ENCODE measurements around the gene KRT76.

The KRT76 gene

GRCh38 chr12:52811191-52812072, 34.3 kb upstream of the KRT76 start:
- TF ChIP-seq MAX (IDR thresholded peaks at IDR 0.05; ENCODE audit: low read depth, low read length) (no peak), MYC (IDR thresholded peaks at IDR 0.05; ENCODE audit: low read depth, low read length) (no peak), POLR2A (IDR thresholded peaks at IDR 0.05; ENCODE audit: extremely low read depth, insufficient read length) (no peak), CTCF (IDR thresholded peaks at IDR 0.05; ENCODE audit: low read depth, low read length) (no peak)
- no peak for DNase-seq (ENCODE audit: low read depth)
- no peak overlapping the region for H3K4me3 ChIP-seq (ENCODE audit: low read depth, low read length)

- no peak overlapping the region for H3K4me3 ChIP-seq (ENCODE audit: low read depth, low read length)
- TF ChIP-seq MYC (IDR thresholded peaks at IDR 0.05; ENCODE audit: low read depth, low read length) (no peak), POLR2A (IDR thresholded peaks at IDR 0.05; ENCODE audit: extremely low read depth, insufficient read length) (no peak), MAX (IDR thresholded peaks at IDR 0.05; ENCODE audit: low read depth, low read length) (no peak), CTCF (IDR thresholded peaks at IDR 0.05; ENCODE audit: low read depth, low read length) (no peak)
- DNase-seq (ENCODE audit: low read depth), result no peak
These were observed 33.4 kb upstream of the KRT76 start for GRCh38 chr12:52810554-52810953.

- H3K4me3 ChIP-seq (ENCODE audit: low read depth, low read length), result no peak overlapping the region
- no peak for TF ChIP-seq MYC (IDR thresholded peaks at IDR 0.05; ENCODE audit: low read depth, low read length)
- TF ChIP-seq POLR2A (IDR thresholded peaks at IDR 0.05; ENCODE audit: extremely low read depth, insufficient read length), result no peak
- no peak for TF ChIP-seq MAX (IDR thresholded peaks at IDR 0.05; ENCODE audit: low read depth, low read length)
- TF ChIP-seq CTCF (IDR thresholded peaks at IDR 0.05; ENCODE audit: low read depth, low read length), result no peak
- no peak for DNase-seq (ENCODE audit: low read depth)
These were observed 32.0 kb upstream of the KRT76 start for GRCh38 chr12:52809166-52809565.

- TF ChIP-seq MYC (IDR thresholded peaks at IDR 0.05; ENCODE audit: low read depth, low read length) (no peak), POLR2A (IDR thresholded peaks at IDR 0.05; ENCODE audit: extremely low read depth, insufficient read length) (no peak), CTCF (IDR thresholded peaks at IDR 0.05; ENCODE audit: low read depth, low read length) (no peak), MAX (IDR thresholded peaks at IDR 0.05; ENCODE audit: low read depth, low read length) (no peak)
- no peak for DNase-seq (ENCODE audit: low read depth)
- no peak overlapping the region for H3K4me3 ChIP-seq (ENCODE audit: low read depth, low read length)
These were observed 31.5 kb upstream of the KRT76 start for GRCh38 chr12:52808573-52809160.

GRCh38 chr12:52807544-52808470, 30.7 kb upstream of the KRT76 start:
- TF ChIP-seq CTCF (IDR thresholded peaks at IDR 0.05; ENCODE audit: low read depth, low read length) (no peak), MAX (IDR thresholded peaks at IDR 0.05; ENCODE audit: low read depth, low read length) (no peak), MYC (IDR thresholded peaks at IDR 0.05; ENCODE audit: low read depth, low read length) (no peak), POLR2A (IDR thresholded peaks at IDR 0.05; ENCODE audit: extremely low read depth, insufficient read length) (no peak)
- no peak overlapping the region for H3K4me3 ChIP-seq (ENCODE audit: low read depth, low read length)
- DNase-seq (ENCODE audit: low read depth), result no peak

Measured in NB4 (cell line).